NCI-H1436 (cell line): Measurements from ENCODE around the gene SRD5A3.
A peak's percentile ranks its signal among the peaks of the same experiment; 100 is the strongest.
"Not testable (repeated sequence)": the region's sequence is repeated elsewhere in the genome, so short reads cannot be mapped to it uniquely, and the experiment has no call there.

Experiments
- DNase-seq: peaks from one replicate; lab custom pipeline; 2025; lab: John Stamatoyannopoulos, UW

Gene SRD5A3

GRCh38 chr4:55346851-55347255 lies 811 bp downstream of the SRD5A3 start:
- DNase-seq = no peak

DNA sequence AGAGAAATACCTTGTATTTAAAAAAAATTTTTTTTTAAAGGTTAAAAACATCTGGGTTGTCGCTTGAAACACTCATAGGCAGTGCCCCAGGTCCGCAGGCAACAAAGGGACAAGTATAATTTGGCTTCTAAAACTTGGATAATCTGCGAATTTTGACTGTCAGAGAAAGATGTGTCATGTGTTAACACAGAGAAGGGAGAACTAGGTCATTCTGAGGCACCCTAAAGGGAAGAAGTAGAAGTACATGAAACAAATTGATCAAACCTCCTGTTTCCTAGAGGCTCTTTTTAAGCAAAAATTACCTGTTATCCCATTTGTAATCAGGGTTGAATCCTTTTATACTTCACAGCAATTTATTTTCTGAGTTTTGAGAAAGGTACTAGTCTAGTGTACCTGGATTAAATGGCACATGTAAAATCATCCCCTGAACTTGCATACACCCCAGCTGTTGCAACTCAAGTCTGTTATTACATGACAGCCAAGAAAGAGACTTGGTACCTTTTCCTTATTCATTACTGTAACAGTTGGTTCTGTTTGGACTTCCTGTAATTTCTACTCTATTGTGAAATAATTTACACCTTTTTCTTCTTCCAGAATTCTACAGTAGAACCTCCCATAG lies 1.7 kb downstream of the SRD5A3 start:
- no peak for DNase-seq

GRCh38 chr4:55348466-55348865 lies 2.4 kb downstream of the SRD5A3 start:
- DNase-seq = no peak

GRCh38 chr4:55350870-55351269 lies 4.8 kb downstream of the SRD5A3 start:
- DNase-seq = not testable (repeated sequence)

- DNase-seq = no peak
Observed at GRCh38 chr4:55351824-55352223, 5.8 kb downstream of the SRD5A3 start.

- no peak for DNase-seq
Observed at GRCh38 chr4:55352726-55353125, 6.7 kb downstream of the SRD5A3 start.

- not testable (repeated sequence) for DNase-seq
Observed at GRCh38 chr4:55353228-55353747, 7.2 kb downstream of the SRD5A3 start.

GRCh38 chr4:55354648-55355047 lies 8.6 kb downstream of the SRD5A3 start:
- DNase-seq = no peak

GRCh38 chr4:55355555-55355954 lies 9.5 kb downstream of the SRD5A3 start:
- DNase-seq = peak; percentile 35

DNA sequence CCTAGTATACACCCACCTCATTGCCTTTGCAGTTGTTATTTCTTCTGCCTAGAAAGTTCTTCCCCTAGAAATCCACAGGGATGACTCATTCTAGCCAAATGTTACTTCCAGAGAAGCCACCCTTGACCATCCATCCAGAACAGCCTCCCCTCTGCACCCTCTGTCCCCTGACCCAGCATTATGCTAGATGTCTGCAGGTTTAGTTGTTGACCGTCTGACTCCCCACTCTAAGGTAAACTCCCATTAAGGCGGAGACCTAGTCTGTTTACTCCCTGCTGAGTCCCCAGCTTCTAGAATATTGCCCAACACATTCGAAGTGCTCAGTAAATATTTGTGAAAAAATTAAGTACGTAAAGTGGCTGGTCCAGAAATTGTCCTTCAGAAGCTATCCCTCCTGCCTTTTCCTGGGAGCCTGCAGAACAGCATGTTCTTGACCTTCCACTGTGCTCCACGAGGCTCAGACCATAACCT lies 11.0 kb downstream of the SRD5A3 start:
- no peak for DNase-seq

GRCh38 chr4:55358246-55358645 lies 12.2 kb downstream of the SRD5A3 start:
- DNase-seq = no peak

- no peak for DNase-seq
Observed at GRCh38 chr4:55358668-55359067, 12.6 kb downstream of the SRD5A3 start.

DNA sequence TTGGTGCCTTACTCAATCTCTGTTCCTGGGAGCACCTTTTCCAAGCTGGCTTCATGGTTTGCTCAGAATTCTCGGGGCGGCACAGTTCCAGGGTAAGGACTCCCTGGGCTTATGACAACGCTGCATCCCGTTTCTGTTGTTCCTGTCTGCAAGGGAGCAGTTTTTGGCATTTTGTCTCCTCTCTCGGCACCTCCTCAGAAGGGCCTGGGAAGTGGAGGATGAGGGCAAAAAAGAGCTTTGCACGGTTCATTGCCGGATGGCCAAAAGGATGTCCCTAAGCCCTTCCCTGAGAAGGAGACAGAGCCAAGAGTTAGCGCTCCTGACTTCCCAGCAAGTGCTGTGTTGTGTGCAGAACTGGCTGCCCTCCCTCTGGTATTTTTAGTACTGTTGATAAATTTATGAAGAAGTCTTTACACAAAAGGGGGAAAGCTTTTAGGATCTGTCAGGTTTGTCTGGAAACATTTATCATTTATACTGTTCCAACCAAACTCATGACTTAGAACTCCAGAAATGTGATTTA lies 13.4 kb downstream of the SRD5A3 start:
- no peak for DNase-seq

GRCh38 chr4:55362938-55363337 lies 16.9 kb downstream of the SRD5A3 start:
- DNase-seq = not testable (repeated sequence)

DNA sequence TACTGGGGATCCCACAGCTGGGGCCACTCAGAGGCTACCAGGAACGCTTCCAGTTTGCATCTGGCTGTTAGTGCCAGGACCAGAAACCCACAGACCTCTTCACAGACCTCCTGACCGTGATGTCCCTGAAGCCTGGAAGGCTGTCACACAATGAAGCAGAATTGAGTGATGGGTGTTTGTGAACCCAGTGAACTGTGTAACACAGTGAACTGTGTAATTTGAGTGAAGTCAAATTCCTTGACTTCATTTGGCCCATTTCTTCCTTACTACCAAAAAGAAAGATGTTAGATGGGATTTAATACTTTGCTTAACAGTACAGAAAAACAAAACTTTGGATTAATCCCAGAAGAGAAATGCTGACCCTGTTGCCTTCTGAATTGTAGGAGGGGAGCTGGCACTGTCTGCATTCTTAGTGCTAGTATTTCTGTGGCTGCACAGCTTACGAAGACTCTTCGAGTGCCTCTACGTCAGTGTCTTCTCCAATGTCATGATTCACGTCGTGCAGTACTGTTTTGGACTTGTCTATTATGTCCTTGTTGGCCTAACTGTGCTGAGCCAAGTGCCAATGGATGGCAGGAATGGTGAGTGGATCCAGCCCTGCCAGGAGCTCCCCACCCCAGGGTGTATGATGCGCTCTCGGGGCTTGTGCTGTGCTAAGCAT lies 17.8 kb downstream of the SRD5A3 start:
- DNase-seq = no peak

- DNase-seq = no peak
Observed at GRCh38 chr4:55364691-55365344, 18.8 kb downstream of the SRD5A3 start.

DNA sequence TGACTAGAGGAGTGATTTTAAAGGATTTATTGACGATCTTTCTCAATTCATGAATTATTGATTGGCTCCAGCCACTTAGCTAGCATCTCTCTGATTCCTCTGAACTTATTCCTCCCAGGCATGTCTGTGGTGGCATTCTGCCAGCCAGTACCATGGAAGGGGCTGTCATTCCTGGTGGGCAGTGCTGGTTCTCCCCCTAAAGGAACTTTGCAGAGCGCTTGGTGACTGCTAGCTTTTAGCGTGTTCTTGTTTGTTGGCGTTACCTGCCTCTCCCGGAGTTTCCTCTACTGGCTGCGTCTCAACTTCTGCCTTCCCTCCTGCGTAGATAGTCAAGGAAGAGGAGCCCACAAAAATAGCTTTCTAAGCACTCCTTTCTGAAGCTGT lies 19.3 kb downstream of the SRD5A3 start:
- DNase-seq = no peak

DNA sequence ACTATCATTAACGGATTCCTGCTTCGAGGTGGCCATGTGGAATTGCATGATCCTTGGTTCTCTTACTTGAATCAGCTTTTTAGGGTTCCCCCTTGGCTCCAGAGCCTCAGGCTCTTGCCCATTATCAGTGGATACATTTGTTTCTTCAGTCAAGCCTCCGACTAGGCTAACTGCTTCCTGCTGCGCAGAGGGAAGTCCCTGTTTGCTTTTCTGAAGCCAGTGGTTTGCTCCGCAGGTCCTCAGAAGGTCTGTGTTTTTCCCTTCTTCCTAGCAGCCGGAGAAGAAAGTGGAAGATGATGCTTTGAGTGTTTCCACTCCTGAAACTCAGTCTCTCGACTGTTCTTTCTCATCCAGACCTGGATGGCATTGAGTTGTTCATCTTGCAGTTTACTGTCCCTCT lies 20.6 kb downstream of the SRD5A3 start:
- DNase-seq = no peak

DNA sequence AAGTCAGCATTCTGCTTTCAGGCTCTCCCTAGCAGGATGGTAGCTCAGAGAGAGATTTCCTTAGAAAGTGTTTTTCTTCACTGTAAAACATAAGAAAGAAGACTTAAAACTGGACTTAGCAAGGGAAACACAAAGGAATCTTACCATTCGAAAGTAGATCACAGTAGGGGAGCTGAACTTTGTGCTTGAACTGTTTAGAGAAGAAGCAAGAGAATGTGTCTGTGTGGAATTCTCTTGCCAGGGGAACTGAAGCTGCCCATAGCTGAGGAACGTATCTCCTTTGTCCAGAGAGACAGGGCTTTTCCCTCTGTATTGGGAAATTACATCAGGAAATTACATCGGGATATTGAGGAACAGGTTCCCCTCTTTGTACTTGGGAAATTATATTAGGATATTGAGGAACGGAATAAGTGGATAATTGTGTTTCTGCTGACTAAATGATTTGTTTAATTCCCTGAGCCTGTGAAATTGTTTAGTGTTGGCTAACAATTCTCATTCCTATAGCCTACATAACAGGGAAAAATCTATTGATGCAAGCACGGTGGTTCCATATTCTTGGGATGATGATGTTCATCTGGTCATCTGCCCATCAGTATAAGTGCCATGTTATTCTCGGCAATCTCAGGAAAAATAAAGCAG lies 21.2 kb downstream of the SRD5A3 start:
- no peak for DNase-seq

GRCh38 chr4:55369968-55370367 lies 23.9 kb downstream of the SRD5A3 start:
- DNase-seq = no peak

GRCh38 chr4:55372259-55372658 lies 26.2 kb downstream of the SRD5A3 start:
- no peak for DNase-seq

DNA sequence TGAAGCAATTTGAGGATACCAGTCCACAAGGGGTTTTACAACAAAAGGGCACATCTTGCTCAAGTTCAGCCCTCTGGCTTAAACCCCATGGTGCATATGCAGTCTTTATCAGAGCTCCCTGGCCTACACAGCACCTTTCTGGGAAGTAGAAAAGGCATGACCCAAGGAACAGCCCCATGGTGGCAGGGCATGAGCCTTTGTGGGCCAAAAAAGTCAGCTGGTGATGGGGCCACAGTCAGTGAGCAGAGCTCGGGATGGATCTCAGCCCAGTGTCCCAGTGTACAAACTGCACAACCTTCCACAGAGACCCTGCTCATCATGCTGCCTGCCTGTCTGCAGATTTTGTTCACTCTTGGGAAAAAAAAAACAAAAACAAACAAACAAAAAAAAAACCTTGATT lies 27.4 kb downstream of the SRD5A3 start:
- no peak for DNase-seq
